Fibroblast of gingiva (primary cell): ENCODE data around the gene RHOBTB1.
A peak's percentile ranks its signal among the peaks of the same experiment; 100 is the strongest.
"Not testable (repeated sequence)": the region's sequence is repeated elsewhere in the genome, so short reads cannot be mapped to it uniquely, and the experiment has no call there.

Source experiments
- DNase-seq: peaks from one replicate; pipeline ENCODE4 v3.0.0-alpha.2; 2011; ENCODE audit warnings: low read depth

Gene RHOBTB1, protein sequence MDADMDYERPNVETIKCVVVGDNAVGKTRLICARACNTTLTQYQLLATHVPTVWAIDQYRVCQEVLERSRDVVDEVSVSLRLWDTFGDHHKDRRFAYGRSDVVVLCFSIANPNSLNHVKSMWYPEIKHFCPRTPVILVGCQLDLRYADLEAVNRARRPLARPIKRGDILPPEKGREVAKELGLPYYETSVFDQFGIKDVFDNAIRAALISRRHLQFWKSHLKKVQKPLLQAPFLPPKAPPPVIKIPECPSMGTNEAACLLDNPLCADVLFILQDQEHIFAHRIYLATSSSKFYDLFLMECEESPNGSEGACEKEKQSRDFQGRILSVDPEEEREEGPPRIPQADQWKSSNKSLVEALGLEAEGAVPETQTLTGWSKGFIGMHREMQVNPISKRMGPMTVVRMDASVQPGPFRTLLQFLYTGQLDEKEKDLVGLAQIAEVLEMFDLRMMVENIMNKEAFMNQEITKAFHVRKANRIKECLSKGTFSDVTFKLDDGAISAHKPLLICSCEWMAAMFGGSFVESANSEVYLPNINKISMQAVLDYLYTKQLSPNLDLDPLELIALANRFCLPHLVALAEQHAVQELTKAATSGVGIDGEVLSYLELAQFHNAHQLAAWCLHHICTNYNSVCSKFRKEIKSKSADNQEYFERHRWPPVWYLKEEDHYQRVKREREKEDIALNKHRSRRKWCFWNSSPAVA

GRCh38 chr10:60944058-60944909 lies at the start of gene RHOBTB1:
RHOBTB1 (minus strand) TSS chr10:60944185; CDS start chr10:60911542, 32,643 bp downstream.
- DNase-seq, result peak; percentile 83

DNA sequence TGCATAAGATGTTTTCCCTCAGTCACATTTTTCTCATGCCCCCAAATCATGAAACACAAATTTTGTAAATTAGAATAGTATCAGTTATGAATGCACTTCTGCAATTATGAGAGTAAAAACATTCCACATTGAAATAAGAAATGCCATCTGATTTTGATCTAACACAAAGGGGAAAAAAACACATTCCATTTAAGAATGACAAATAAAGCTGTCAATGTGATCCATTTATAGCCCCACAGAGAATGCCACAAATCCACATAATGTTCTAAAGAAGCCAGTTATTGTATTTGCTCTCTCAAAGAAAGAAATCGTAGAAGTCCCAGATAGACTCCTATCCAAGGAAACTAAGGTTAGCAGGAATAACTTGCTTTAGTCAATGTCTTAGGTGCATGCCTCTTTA lies 48.7 kb upstream of the RHOBTB1 start:
- DNase-seq, result no peak

GRCh38 chr10:60990663-60991062 lies 46.7 kb upstream of the RHOBTB1 start:
- DNase-seq, result no peak

GRCh38 chr10:60989400-60989876 lies 45.5 kb upstream of the RHOBTB1 start:
- DNase-seq, result no peak

DNA sequence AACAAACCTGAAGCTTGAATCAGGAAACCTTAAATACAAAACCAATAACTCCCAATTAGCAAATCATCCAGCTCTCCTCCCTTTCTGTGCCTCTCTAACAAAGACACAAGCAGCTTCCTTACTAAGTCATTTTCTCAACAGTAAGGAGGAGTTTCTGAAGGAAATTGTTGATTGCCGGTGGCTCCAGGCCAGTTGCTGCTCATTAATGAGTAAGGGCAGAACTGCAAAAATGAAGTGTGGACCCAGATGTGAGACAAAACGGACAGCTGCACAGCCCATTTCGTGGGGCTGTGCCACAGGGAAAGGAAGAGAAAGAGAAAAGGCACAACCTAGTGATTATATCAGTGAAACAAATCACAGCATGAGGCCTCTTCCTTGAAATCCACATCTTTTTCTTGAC lies 42.8 kb upstream of the RHOBTB1 start:
- no peak for DNase-seq

DNA sequence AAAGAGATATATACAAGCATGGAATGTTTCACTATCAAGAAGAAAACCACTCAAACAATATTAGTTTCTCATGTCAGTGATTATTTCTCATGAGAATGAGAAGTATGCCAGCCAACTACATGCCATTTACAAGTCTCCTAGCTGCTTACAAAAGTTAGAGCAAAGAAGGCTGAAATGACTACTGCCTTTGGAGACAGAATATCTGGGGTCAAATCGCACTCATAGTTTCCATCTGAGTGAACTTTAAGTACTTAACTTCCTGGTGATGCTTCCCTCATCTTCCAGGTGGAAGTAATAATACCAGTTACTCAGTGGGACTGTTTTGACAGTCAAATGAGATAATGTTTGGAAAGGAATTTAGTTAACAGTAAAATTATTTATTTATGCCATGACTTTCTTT lies 42.0 kb upstream of the RHOBTB1 start:
- DNase-seq, result no peak

- DNase-seq, result no peak
These were observed 37.0 kb upstream of the RHOBTB1 start for GRCh38 chr10:60980997-60981396.

- DNase-seq, result no peak
These were observed 35.7 kb upstream of the RHOBTB1 start for GRCh38 chr10:60979667-60980104.

DNA sequence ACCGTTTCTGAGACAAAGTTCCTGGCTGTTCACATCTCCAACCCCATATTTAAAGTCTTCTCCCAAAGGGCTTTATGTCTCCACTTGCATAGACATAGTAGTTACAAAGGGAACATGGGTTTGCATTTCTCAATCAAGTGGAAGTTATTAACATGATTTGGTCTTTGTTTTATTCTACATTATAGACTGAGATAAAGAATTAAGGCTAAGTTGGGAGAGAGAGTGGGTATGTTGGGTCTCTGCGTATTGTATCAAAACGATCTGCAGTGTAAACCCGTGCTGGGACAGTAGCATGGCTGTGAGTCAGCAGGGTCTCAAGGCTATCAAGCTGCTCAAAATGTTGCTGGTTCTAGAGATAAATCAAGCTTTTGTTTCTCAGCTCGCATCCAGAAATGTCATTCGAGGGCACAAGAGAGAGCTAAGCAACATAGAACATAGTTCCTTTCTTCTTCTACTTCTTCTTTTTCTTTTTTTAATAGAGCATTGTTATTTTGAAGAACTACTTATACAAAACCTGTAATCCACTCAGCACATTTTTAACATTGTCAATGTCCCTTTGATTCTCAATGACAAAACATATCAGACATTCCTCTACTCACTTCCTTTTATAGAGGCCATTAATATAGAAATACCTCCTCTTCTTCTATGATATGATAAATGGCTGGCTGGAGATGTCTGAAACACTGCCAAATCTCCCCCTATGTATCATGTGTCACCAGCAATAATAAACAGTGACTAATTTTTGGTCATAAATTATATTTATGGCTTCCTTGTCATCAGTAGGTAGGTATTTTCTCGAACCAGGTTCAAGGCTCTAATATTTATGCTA lies 34.5 kb upstream of the RHOBTB1 start:
- no peak for DNase-seq

GRCh38 chr10:60977161-60978122 lies 33.5 kb upstream of the RHOBTB1 start:
- DNase-seq, result no peak

- no peak for DNase-seq
These were observed 32.7 kb upstream of the RHOBTB1 start for GRCh38 chr10:60976687-60977086.

DNA sequence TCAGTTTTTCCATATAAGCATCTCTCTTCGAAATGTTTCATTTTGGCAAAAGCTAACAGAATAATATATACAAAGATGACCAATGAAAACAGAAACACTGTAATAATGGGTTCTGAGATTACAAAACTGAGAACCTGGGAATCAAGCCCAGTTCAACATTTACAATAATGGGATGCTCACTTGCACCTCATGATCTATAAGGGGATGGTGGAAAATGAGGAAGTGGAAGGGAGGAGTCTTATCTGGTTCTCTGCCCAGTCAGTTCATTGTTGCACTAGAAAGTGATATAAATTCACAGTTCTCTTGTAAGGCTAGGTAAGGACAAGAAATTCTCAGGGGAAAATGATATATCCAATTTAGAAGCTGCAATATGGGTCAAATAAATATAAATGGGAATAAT lies 31.7 kb upstream of the RHOBTB1 start:
- peak; percentile 25 for DNase-seq

- DNase-seq, result no peak
These were observed 30.6 kb upstream of the RHOBTB1 start for GRCh38 chr10:60974463-60975149.

DNA sequence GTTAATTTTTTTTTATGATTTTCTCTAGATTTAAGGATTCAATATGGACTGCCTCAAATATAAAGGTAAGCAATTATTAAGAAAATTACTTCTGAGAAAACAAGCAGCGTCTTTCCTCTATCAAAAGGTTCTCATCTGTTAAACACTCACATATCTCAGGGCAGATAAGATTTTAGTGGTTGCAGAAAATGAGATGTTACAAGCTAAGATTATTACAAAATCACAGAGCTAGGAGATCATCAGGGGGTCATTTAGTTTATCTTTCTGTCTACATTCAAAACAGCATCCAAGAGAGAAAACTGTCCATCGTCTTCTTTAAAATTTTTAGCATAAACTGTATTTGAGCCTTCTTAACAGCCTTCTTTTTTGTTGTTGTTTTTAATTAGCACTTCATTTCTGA lies 29.1 kb upstream of the RHOBTB1 start:
- no peak for DNase-seq

DNA sequence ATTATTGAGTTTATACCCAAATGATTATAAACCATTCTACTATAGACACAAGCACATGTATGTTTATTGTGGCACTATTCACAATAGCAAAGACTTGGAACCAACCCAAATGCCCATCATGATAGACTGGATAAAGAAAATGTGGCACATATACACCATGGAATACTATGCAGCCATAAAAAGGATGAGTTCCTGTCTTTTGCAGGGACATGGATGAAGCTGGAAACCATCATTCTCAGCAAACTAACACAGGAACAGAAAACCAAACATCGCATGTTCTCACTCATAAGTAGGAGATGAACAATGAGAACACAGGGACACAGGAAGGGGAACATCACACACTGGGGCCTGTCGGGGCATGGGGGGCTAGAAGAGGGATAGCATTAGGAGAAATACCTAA lies 28.2 kb upstream of the RHOBTB1 start:
- DNase-seq, result not testable (repeated sequence)

- DNase-seq, result no peak
These were observed 26.5 kb upstream of the RHOBTB1 start for GRCh38 chr10:60970526-60970925.

DNA sequence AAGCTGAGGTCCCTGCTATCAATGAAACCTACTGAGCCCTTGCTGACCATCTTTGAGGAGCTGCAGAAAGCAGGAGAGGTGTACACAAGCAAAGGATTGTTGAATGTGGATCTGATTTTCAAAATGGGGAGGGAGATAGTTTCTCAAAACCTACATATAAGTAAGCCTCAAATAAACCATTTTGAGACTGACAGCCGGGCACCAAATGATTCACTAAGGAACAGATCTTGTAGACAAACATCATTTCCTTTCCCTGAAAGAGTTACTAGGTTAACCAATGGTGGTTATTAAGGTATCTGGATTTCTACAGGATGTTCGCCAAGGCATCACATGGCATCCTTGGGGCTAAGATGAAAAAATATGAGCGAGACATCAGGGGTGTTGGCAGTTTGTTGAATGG lies 24.5 kb upstream of the RHOBTB1 start:
- no peak for DNase-seq

DNA sequence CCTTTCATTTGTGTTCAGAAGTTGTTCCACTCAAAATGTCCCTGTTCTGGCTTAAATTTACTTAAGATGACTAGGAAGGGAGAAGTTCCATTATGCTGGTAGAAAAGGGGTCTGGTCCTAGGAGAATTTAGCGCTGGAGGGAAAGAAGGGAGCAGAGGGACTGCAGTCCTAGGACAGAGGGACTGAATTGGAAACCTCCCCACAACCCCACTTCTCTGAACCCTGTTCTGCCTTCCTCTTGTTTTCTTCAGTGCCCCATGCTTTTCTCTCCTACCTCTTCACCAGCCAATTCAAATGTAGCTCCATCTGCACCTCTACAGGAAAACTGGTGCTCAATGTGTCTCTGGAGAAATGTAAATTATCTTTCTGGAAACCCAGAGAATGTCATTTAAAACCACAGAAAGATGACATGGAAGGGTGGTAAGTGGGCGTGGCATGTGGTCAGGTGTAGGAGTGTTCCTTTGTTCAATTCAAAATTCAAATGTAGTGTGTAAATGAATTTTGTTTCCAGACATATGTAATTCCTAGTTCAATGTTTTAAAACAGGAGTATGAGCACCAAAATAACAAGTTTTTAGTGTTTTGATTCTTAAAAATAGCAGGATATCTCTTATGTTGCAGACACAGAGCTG lies 24.0 kb upstream of the RHOBTB1 start:
- DNase-seq, result no peak

- no peak for DNase-seq
These were observed 23.3 kb upstream of the RHOBTB1 start for GRCh38 chr10:60967260-60967659.
